ENCODE data around the gene DUT. TPM values are rescaled to one million over a fixed set of nuclear protein-coding genes. Genes with fewer than 3 reads are reported as not detected.
"Not testable (repeated sequence)": the region's sequence is repeated elsewhere in the genome, so short reads cannot be mapped to it uniquely, and the experiment has no call there.

Gene DUT
- total RNA-seq, 1 donor from 2014 or later: 84.5 TPM

GRCh38 chr15:48325400-48325799 is 5.8 kb upstream of the DUT start:
- H3K27ac ChIP-seq: no peak overlapping the region
- no peaks in the 10 kb centered on the region for H3K36me3 ChIP-seq
- intact Hi-C loops (cut with DNase I): no loop called here
- TF ChIP-seq CTCF (IDR thresholded peaks at IDR 0.05) (no peak), POLR2A (IDR thresholded peaks at IDR 0.05) (no peak), POLR2AphosphoS5 (IDR thresholded peaks at IDR 0.05; ENCODE audit: insufficient read depth in 1 of 2, low read depth in 1 of 2) (no peak)
- no peak overlapping the region for H3K4me3 ChIP-seq
- DNase-seq (ENCODE audit: extremely low spot score in 2 of 2): no peak
- H3K4me1 ChIP-seq: peaks cover 9% of the 10 kb centered on the region
- no peaks in the 10 kb centered on the region for H3K27me3 ChIP-seq
- no peaks in the 10 kb centered on the region for H3K9me3 ChIP-seq

- H3K9me3 ChIP-seq; intact Hi-C loops (cut with DNase I); DNase-seq (ENCODE audit: extremely low spot score in 2 of 2); H3K36me3 ChIP-seq; H3K4me3 ChIP-seq; H3K27ac ChIP-seq; H3K27me3 ChIP-seq: not testable (repeated sequence)
- peaks cover 12% of the 10 kb centered on the region for H3K4me1 ChIP-seq
Measured at GRCh38 chr15:48326180-48326579, 5.0 kb upstream of the DUT start.

GRCh38 chr15:48330105-48330785 is 984 bp upstream of the DUT start:
- Histone ChIP-seq H3K9me3 (no peaks in the 10 kb centered on the region), H3K27ac (peak overlapping the region; percentile 99), H3K4me1 (peaks cover 23% of the 10 kb centered on the region), H3K36me3 (peaks cover 0 to 12% of the 10 kb centered on the region in 2 donors), H3K4me3 (peak overlapping the region; percentile 82 to 89), H3K27me3 (no peaks in the 10 kb centered on the region)
- intact Hi-C loops (cut with DNase I): no loop called here
- TF ChIP-seq POLR2AphosphoS5 (IDR thresholded peaks at IDR 0.05; ENCODE audit: insufficient read depth in 1 of 2, low read depth in 1 of 2): no peak
- no peak for TF ChIP-seq CTCF (IDR thresholded peaks at IDR 0.05)
- TF ChIP-seq POLR2A (IDR thresholded peaks at IDR 0.05): no peak
- no peak for DNase-seq (ENCODE audit: extremely low spot score in 2 of 2)

GRCh38 chr15:48331796-48332641 is 790 bp downstream of the DUT start:
- peaks cover 0 to 23% of the 10 kb centered on the region in 2 donors for H3K36me3 ChIP-seq
- intact Hi-C loops (cut with DNase I): no loop called here
- TF ChIP-seq POLR2AphosphoS5 (IDR thresholded peaks at IDR 0.05; ENCODE audit: insufficient read depth in 1 of 2, low read depth in 1 of 2) (no peak), POLR2A (IDR thresholded peaks at IDR 0.05) (no peak), CTCF (IDR thresholded peaks at IDR 0.05) (no peak)

GRCh38 chr15:48332642-48333034 is 1.4 kb downstream of the DUT start:
- intact Hi-C loops (cut with DNase I): no loop called here
- no peak for DNase-seq (ENCODE audit: extremely low spot score in 2 of 2)
- peaks cover 23% of the 10 kb centered on the region for H3K4me1 ChIP-seq
- no peak for TF ChIP-seq CTCF (IDR thresholded peaks at IDR 0.05)
- TF ChIP-seq POLR2AphosphoS5 (IDR thresholded peaks at IDR 0.05; ENCODE audit: insufficient read depth in 1 of 2, low read depth in 1 of 2): no peak
- no peak for TF ChIP-seq POLR2A (IDR thresholded peaks at IDR 0.05)
- no peaks in the 10 kb centered on the region for H3K27me3 ChIP-seq
- H3K36me3 ChIP-seq: peaks cover 0 to 29% of the 10 kb centered on the region in 2 donors
- H3K27ac ChIP-seq: no peak overlapping the region
- peak overlapping the region; percentile 82 to 89 for H3K4me3 ChIP-seq
- H3K9me3 ChIP-seq: no peaks in the 10 kb centered on the region

More at GRCh38 chr15:48331796-48332641, 790 bp downstream of the DUT start:
- H3K4me1 ChIP-seq: peaks cover 23% of the 10 kb centered on the region
- no peaks in the 10 kb centered on the region for H3K9me3 ChIP-seq
- peak overlapping the region; percentile 82 to 89 for H3K4me3 ChIP-seq
- peak in 1 of 2 donors; percentile 90 for DNase-seq (ENCODE audit: extremely low spot score in 2 of 2)
- no peaks in the 10 kb centered on the region for H3K27me3 ChIP-seq
- H3K27ac ChIP-seq: peak overlapping the region; percentile 99
